HS-5 (cell line): Measurements from ENCODE around the gene AHSA1.

Experiments
- DNase-seq: peaks from one replicate; pipeline ENCODE4 v3.0.0-alpha.2; 2012; ENCODE audit warnings: low read depth

The AHSA1 gene

GRCh38 chr14:77473921-77474320 lies 16.0 kb downstream of the AHSA1 start:
- no peak for DNase-seq

GRCh38 chr14:77474479-77475177 lies 16.7 kb downstream of the AHSA1 start:
- no peak for DNase-seq

- DNase-seq, result no peak
Observed at GRCh38 chr14:77475432-77476115, 17.7 kb downstream of the AHSA1 start.

DNA sequence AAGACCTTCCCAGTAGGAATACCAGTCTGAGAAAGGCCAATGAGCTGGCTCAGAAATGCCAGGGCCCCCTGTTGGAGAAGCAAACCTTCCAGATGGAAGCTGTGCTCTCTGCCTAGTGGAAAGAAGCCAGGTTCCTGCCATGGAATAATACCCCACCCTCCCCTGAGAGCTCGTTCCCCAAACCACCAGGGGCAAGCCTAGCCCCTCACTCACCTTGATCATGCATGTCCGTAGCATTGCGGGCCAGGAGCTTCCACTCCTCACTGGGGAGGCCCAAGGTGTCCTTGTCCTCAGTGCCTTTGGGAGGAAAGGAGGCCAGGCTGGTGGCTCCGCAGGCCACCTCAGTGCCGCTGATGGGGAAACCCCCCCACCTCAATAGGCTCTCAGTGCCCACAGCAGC lies 20.1 kb downstream of the AHSA1 start:
- DNase-seq, result no peak

DNA sequence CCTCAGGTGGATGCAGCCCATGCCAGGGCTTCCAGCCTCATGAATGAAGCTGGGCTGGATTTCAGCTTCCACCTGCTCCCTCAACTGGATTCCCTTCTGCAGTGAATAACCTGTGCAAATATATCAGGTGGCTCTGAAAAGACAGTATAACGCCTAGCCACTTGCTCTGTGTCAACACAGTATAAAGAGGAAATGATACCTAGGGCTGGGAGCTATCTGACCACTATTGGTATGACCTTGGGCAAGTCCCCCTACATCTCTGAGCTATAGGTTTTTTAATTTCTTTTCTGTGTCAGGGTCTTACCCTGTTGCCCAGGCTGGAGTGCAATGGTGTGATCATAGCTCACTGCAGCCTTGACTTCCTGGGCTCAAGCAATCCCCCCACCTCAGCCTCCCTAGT lies 20.9 kb downstream of the AHSA1 start:
- DNase-seq, result no peak

DNA sequence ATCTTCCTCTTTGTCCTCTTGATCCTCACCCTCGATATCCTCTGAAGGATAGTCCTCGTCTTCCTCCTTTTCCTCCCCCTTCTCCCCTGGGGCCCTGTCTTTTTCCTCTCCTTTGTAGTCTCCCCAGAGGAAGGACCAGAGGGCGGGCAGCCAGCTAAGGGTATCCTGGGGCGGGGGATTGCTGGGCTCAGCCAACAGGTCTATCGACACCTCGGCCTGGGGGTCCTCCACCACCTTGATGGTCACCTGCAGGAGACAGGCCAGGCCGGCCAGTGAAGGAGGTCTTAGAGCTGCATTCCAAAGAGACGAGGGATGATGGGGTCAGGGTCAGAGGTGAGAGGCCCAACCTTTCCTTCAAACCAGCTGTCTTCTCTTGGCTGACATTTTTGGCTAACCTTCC lies 24.5 kb downstream of the AHSA1 start:
- DNase-seq, result no peak

GRCh38 chr14:77485256-77485655 lies 27.4 kb downstream of the AHSA1 start:
- no peak for DNase-seq

DNA sequence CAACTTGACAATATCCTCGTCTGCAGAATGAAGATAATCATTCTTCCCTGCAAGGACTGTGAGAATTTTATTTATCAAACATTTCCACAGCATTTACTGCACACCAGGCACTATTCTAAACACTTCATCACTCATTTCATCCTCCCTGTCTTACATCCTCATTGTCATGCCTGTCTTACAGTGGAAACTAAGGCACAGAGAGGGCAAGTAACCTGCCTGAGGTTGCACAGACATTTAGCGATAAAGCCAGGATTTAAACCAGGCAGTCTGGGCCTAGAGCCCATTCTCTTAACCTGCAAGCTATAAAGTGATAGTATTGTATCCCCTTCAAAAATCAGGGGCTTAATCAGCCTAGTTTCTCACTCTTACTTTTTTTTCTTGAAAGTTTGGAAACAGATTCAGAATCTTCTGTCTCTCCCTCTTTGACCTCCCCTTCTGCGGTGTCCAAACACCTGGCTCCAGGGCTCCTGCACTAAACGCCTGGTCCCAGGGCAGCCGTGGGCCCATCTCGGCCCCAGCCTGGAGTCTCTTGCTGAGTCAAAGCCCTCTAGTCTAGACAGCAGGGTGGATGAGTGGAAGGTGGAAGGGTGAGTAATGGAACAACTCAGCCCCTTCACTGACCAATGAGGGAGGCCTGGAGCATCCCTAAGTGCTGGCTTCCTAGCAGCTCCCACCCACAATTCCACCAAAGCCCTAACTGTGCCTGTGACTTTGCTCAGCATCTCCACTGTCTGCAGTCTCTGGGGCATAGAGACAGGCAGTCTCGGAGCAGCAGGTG lies 28.2 kb downstream of the AHSA1 start:
- DNase-seq, result peak; percentile 18

- no peak for DNase-seq
Observed at GRCh38 chr14:77488558-77488957, 30.7 kb downstream of the AHSA1 start.

DNA sequence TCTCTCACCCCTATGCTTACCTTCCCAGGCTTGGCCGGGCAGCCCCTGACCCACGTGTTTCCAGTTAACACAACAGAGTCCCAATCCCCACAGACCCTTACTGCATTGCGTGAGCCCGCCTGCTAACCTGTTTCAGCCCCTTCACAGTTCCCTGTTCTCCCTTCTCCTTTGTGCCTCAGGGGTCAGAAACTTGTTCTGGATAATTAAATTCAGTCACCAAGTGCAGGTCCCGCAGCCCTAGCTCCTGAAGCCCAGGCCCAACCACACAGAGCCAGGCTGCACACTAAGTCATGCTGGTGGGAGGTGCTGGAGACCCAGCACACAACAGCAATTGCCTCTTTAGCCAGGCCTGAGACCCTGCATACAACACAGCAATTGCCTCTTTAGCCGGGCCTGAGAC lies 31.1 kb downstream of the AHSA1 start:
- no peak for DNase-seq

- DNase-seq, result no peak
Observed at GRCh38 chr14:77490347-77490986, 32.6 kb downstream of the AHSA1 start.

DNA sequence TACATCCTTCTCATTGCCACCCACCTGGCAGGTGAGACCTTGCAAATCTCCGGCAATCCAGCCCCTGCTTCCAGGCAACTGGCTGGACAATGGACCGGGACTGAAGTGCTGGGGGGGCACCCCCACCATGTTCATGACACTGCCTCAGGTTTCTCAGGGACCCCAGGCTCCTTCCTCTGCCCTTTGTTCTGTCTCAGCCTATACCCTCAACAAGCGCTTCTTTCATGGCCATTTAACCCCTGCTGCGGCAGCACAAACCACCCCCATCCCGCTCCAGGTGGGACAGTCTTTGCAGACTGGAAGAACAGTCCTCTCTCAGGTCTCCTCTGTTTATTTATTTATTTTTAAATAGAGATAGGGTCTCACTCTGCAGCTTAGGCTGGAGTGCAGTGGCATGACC lies 33.2 kb downstream of the AHSA1 start:
- no peak for DNase-seq

DNA sequence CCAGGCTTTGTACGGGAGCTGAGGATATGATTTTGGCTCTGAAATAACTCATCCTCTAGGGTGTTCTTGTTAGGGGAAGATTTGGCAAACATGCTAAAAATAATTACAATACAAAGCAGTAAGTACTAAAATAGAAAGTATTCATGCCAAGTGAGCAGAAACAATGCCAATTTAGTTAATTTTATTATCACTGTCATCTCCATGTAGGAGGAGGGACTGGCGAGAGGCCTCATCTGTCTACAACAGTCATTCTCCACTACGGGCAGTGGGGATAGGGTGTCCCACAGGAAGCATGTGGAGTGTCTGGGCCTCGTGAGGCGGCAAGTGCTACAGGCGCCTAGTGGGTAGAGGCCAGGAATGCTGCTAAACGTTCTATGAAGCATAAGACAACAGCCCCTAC lies 37.4 kb downstream of the AHSA1 start:
- no peak for DNase-seq

- DNase-seq, result no peak
Observed at GRCh38 chr14:77498120-77498979, 40.5 kb downstream of the AHSA1 start, which contains the start of gene ISM2. Gene ISM2 (minus strand): TSS chr14:77498816. CDS start chr14:77498793, 23 bp downstream.

- DNase-seq, result no peak
Observed at GRCh38 chr14:77498984-77499527, 41.2 kb downstream of the AHSA1 start.

DNA sequence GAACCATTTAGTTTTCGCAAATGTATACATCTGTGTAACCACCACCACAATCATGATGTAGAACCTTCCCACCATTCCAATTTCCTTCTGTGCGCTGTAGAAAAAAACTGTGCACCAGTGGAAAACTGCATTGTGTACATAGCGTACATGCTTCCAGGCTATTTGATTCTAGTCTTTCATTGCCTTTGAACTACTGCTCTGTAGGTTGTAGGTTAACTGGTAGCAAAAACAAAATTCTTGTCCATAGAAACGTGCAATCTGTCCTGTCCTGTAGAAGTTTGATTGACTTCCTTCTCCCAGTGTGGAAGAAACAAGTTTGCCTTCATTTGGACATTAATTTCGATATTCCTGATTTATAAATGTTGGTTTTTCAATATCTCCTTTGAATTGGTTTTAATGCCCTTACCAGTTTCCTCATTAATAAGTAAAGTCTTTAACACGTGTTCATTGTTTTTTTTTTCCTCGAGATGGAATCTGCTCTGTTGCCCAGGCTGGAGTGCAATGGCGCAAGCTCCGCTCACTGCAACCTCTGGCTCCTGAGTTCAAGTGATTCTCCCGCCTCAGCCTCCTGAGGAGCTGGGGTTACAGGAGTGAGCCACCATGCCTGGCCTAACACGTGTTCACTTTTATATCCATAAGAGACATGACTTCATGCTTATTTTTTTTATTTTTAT lies 44.4 kb downstream of the AHSA1 start:
- no peak for DNase-seq

- no peak for DNase-seq
Observed at GRCh38 chr14:77503138-77503537, 45.2 kb downstream of the AHSA1 start.

DNA sequence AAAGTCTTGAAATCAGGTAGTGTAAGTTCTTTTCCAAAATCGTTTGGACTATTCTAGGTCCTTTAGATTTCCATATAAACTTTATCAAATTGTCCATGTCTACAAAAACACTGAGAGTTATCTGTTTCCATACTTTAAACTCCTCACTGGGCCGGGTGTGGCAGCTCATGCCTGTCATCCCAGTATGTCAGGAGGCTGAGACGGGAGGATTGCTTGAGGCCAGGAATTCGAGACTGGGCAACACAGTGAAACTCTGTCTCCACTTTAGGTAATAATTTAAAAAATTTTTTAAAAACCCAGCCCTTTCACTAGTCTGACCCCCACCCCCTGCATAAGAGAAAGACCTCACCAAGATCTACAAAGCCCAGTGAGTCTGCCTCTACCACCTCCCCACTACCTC lies 47.1 kb downstream of the AHSA1 start:
- no peak for DNase-seq

DNA sequence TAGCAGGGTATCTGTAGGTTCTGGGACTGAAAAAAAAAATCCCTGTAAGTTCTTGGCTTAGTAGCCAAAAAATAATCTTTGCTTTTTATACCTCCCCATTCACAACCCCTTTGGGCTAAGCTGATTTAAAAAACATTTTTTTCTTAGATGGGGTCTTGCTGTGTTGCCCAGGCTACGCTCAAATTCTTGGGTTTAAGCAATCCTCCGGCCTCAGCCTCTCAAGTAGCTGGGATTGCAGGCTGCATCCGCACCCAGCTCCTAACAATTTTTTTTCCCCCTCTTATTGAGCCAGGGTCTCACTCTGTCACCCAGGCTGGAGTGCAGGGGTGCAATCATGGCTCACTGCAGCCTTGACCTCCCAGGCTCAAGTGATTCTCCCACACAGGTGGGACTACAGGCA lies 49.9 kb downstream of the AHSA1 start:
- no peak for DNase-seq

DNA sequence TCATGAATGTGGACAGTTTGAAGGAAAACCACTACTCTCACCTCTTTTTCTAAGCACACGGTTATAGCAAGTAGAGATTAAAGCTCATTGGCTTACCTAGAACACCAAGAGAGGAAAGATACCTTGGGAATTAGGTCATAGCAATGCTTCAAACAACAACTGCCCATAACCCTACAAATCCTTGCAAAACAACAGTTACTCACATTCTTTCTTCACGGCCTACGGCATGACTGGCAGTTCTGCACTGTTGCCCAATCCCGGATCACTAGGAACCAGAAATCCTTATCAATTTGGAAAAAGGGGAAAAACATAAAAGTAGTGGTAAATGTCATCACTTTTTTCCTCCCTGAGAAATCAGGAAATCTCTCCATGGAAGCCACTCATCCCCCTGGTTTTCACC lies 50.4 kb downstream of the AHSA1 start:
- peak; percentile 48 for DNase-seq

DNA sequence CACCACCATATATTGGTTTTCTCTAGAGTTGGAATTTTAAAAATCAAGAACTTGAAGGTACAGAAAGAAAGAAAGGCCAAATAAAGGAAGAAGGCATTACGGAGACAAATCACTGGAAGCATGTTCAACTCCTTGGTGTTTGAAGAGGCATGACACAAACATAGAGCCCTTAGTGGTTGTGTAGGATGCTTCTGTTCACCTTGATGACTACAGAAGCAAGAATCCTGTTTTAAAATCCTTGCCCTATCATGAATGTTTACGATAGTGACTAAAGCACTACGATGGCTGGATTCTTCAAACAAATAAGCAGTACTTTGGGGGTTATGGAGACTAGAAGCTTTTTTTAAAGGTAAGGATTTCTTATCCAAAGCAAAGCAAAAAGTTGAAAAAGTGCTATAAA lies 51.0 kb downstream of the AHSA1 start:
- no peak for DNase-seq
